Measurements from ENCODE around the gene ARHGAP44.

Gene ARHGAP44, protein sequence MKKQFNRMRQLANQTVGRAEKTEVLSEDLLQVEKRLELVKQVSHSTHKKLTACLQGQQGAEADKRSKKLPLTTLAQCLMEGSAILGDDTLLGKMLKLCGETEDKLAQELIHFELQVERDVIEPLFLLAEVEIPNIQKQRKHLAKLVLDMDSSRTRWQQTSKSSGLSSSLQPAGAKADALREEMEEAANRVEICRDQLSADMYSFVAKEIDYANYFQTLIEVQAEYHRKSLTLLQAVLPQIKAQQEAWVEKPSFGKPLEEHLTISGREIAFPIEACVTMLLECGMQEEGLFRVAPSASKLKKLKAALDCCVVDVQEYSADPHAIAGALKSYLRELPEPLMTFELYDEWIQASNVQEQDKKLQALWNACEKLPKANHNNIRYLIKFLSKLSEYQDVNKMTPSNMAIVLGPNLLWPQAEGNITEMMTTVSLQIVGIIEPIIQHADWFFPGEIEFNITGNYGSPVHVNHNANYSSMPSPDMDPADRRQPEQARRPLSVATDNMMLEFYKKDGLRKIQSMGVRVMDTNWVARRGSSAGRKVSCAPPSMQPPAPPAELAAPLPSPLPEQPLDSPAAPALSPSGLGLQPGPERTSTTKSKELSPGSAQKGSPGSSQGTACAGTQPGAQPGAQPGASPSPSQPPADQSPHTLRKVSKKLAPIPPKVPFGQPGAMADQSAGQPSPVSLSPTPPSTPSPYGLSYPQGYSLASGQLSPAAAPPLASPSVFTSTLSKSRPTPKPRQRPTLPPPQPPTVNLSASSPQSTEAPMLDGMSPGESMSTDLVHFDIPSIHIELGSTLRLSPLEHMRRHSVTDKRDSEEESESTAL

GRCh38 chr17:12789481-12790248, at the start of gene ARHGAP44:
ARHGAP44 (plus strand) TSS chr17:12789498; CDS start chr17:12789839, 341 bp downstream.
- peak within 1 kb of the TSS; percentile 63 for H3K4me3 ChIP-seq (replicated peaks; ENCODE audit: low read depth, low read length)
- peak; percentile 65 for DNase-seq (ENCODE audit: low read depth)
- TF ChIP-seq, protein P1, sequence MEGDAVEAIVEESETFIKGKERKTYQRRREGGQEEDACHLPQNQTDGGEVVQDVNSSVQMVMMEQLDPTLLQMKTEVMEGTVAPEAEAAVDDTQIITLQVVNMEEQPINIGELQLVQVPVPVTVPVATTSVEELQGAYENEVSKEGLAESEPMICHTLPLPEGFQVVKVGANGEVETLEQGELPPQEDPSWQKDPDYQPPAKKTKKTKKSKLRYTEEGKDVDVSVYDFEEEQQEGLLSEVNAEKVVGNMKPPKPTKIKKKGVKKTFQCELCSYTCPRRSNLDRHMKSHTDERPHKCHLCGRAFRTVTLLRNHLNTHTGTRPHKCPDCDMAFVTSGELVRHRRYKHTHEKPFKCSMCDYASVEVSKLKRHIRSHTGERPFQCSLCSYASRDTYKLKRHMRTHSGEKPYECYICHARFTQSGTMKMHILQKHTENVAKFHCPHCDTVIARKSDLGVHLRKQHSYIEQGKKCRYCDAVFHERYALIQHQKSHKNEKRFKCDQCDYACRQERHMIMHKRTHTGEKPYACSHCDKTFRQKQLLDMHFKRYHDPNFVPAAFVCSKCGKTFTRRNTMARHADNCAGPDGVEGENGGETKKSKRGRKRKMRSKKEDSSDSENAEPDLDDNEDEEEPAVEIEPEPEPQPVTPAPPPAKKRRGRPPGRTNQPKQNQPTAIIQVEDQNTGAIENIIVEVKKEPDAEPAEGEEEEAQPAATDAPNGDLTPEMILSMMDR (IDR thresholded peaks at IDR 0.05; ENCODE audit: low read length, missing control alignments), result no peak

- no peak overlapping the region for H3K4me3 ChIP-seq (replicated peaks; ENCODE audit: low read depth, low read length)
- DNase-seq (ENCODE audit: low read depth), result no peak
- TF ChIP-seq, protein P1 (IDR thresholded peaks at IDR 0.05; ENCODE audit: low read length, missing control alignments), result no peak
Measured at GRCh38 chr17:12739500-12739899, 49.8 kb upstream of the ARHGAP44 start.

DNA sequence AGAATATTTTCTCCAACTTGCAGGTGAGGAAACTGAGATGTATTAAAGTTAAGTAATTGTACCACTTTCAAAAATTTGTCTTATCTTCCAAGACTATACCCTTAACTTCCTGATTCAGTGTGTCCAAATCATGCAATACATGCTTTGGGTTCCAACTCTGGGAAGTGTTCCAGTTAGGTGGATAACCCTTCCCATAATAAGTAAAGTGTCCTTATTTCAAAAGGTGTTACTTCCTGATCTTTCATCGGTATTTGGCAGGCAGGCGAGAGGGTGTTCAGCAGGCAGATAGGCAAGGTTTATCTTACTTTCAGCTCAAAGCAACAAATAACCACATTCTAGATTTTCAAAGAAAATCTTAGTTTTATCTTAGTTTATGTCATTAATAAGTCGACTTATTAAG, 46.3 kb upstream of the ARHGAP44 start:
- no peak for DNase-seq (ENCODE audit: low read depth)
- TF ChIP-seq, protein P1 (IDR thresholded peaks at IDR 0.05; ENCODE audit: low read length, missing control alignments), result no peak
- H3K4me3 ChIP-seq (replicated peaks; ENCODE audit: low read depth, low read length), result no peak overlapping the region

- peak; percentile 47 for DNase-seq (ENCODE audit: low read depth)
- H3K4me3 ChIP-seq (replicated peaks; ENCODE audit: low read depth, low read length), result no peak overlapping the region
- TF ChIP-seq, protein P1 (IDR thresholded peaks at IDR 0.05; ENCODE audit: low read length, missing control alignments), result no peak
Measured at GRCh38 chr17:12744298-12744697, 45.0 kb upstream of the ARHGAP44 start.

DNA sequence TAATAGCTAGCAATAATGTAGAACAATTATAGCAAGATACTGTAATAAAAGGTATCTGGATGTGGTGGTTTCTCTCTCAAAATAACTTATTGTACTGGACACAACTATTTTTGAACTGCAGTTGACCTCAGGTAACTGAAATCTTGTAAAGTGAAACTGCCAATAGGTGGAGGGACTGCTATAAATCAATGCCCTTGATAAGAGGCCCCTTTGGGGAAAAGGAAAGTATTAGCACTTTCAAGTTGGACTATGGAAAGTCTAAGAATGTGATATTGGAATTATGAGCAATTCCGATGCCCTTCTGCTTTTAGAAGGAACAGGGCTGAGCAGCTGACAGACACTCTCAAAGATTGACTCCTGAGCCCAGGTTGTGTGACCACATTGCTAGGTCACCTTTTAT, 44.5 kb upstream of the ARHGAP44 start:
- DNase-seq (ENCODE audit: low read depth), result no peak
- H3K4me3 ChIP-seq (replicated peaks; ENCODE audit: low read depth, low read length), result no peak overlapping the region
- TF ChIP-seq, protein P1 (IDR thresholded peaks at IDR 0.05; ENCODE audit: low read length, missing control alignments), result no peak

DNA sequence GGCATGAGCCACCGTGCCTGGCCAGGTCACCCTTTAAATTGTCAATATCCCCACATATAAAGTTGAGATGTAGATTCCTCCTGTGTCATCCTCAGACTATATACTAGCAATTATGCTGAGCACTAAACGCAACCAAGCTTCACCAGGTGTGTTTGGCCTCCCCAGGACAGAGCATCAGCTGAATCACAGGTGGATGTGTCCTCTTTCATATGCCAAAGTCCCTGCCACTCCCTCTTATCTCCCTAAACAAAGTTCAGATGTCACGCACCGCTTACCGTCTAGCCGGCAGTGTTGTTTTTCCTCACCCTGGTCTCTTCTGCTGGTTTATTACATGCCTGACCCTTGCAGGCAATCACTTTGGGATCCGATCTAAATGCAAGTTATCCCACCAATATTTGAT, 43.8 kb upstream of the ARHGAP44 start:
- DNase-seq (ENCODE audit: low read depth), result no peak
- no peak overlapping the region for H3K4me3 ChIP-seq (replicated peaks; ENCODE audit: low read depth, low read length)
- TF ChIP-seq, protein P1 (IDR thresholded peaks at IDR 0.05; ENCODE audit: low read length, missing control alignments), result no peak

All from fibroblast of pulmonary artery (primary cell).